T follicular helper cell (primary cell): Measurements from ENCODE around the gene PLEKHO1.
A peak's percentile ranks its signal among the peaks of the same experiment; 100 is the strongest.
"Not testable (repeated sequence)": the region's sequence is repeated elsewhere in the genome, so short reads cannot be mapped to it uniquely, and the experiment has no call there.

Source experiments
- DNase-seq: peaks from one replicate; pipeline ENCODE4 v3.0.0-alpha.2; 2020; ENCODE audit warnings: low read depth

The PLEKHO1 gene

GRCh38 chr1:150173141-150173585 lies 23.4 kb downstream of the PLEKHO1 start:
- DNase-seq: no peak

- no peak for DNase-seq
These were observed 26.9 kb downstream of the PLEKHO1 start for GRCh38 chr1:150176593-150176992.

GRCh38 chr1:150178548-150178947 lies 28.8 kb downstream of the PLEKHO1 start:
- DNase-seq: no peak

- no peak for DNase-seq
These were observed 30.2 kb downstream of the PLEKHO1 start for GRCh38 chr1:150179867-150180266.

GRCh38 chr1:150180474-150180873 lies 30.8 kb downstream of the PLEKHO1 start:
- no peak for DNase-seq

- DNase-seq: no peak
These were observed 32.5 kb downstream of the PLEKHO1 start for GRCh38 chr1:150182247-150182646.

GRCh38 chr1:150183061-150183460 lies 33.3 kb downstream of the PLEKHO1 start:
- DNase-seq: no peak

GRCh38 chr1:150185481-150185880 lies 35.8 kb downstream of the PLEKHO1 start:
- DNase-seq: no peak

- DNase-seq: not testable (repeated sequence)
These were observed 36.7 kb downstream of the PLEKHO1 start for GRCh38 chr1:150186438-150186788.

GRCh38 chr1:150186789-150187559 lies 37.3 kb downstream of the PLEKHO1 start:
- peak; percentile 3 for DNase-seq

- no peak for DNase-seq
These were observed 37.8 kb downstream of the PLEKHO1 start for GRCh38 chr1:150187560-150187931.

GRCh38 chr1:150192012-150192411 lies 42.3 kb downstream of the PLEKHO1 start:
- no peak for DNase-seq

GRCh38 chr1:150194381-150195031 lies 44.8 kb downstream of the PLEKHO1 start:
- DNase-seq: no peak

- DNase-seq: no peak
These were observed 46.7 kb downstream of the PLEKHO1 start for GRCh38 chr1:150196417-150196816.

- no peak for DNase-seq
These were observed 57.7 kb downstream of the PLEKHO1 start for GRCh38 chr1:150207281-150207971.

- DNase-seq: not testable (repeated sequence)
These were observed 58.7 kb downstream of the PLEKHO1 start for GRCh38 chr1:150208460-150208859.
